Osteoblast (primary cell): Measurements from ENCODE around the gene NF2. TPM values are rescaled to one million over a fixed set of nuclear protein-coding genes. Genes with fewer than 3 reads are reported as not detected.
"Not testable (repeated sequence)": the region's sequence is repeated elsewhere in the genome, so short reads cannot be mapped to it uniquely, and the experiment has no call there.

Experiments used
- DNase-seq: peaks from one replicate; pipeline ENCODE4 v3.0.0; 2011; ENCODE audit warnings: low spot score, mixed read lengths; ENCODE audit not compliant: insufficient read length; ENCODE audit errors: missing footprints
- H2AFZ ChIP-seq: 2 replicates; pipeline ENCODE4 v1.6.0; 2011; ENCODE audit warnings: mild to moderate bottlenecking, low read length
- H3K27ac ChIP-seq: 2 replicates; pipeline ENCODE4 v1.5.1; 2011; ENCODE audit warnings: mild to moderate bottlenecking, low read depth, low read length, moderate library complexity
- H3K27me3 ChIP-seq: 2 replicates; pipeline ENCODE4 v1.6.0; 2012; ENCODE audit warnings: mild to moderate bottlenecking, control low read depth, inconsistent platforms, low read length, moderate library complexity; ENCODE audit not compliant: insufficient read depth
- H3K36me3 ChIP-seq: 2 replicates; pipeline ENCODE4 v1.5.1; 2011; ENCODE audit warnings: mild to moderate bottlenecking, low read length, control low read depth, moderate library complexity; ENCODE audit not compliant: insufficient read depth
- H3K4me1 ChIP-seq: 2 replicates; pipeline ENCODE4 v1.5.1; 2011; ENCODE audit warnings: mild to moderate bottlenecking, low read length, control low read depth, moderate library complexity; ENCODE audit not compliant: insufficient read depth
- H3K4me2 ChIP-seq: 2 replicates; pipeline ENCODE4 v1.6.0; 2011; ENCODE audit warnings: mild to moderate bottlenecking, low read length; ENCODE audit not compliant: insufficient read depth
- H3K4me3 ChIP-seq: fragments of 200-600 bp; sonication (generic); 3 replicates; pipeline ENCODE4 v1.5.1; 2012; ENCODE audit warnings: mild to moderate bottlenecking, low read length, inconsistent platforms; ENCODE audit not compliant: insufficient read depth
- H3K79me2 ChIP-seq: 2 replicates; pipeline ENCODE4 v1.6.0; 2012; ENCODE audit warnings: mild to moderate bottlenecking, low read length, control low read depth, inconsistent platforms; ENCODE audit not compliant: insufficient read depth
- H3K9me3 ChIP-seq: 2 replicates; pipeline ENCODE4 v1.5.1; 2011; ENCODE audit warnings: low read depth, low read length, control low read depth
- H4K20me1 ChIP-seq: 2 replicates; pipeline ENCODE4 v1.6.0; 2012; ENCODE audit warnings: mild to moderate bottlenecking, low read length, control low read depth; ENCODE audit not compliant: insufficient read depth
- total RNA-seq: library from RNA; depleted of rRNA; stranded (reverse); fragments of >200 nt; gene quantifications from 2 replicates; pipeline ENCODE4 v1.2.3, GENCODE V29; 2012
- TF ChIP-seq, protein P1 (sequence below): IDR thresholded peaks from 2 replicates; pipeline ENCODE4 v1.5.1; 2011; ENCODE audit warnings: mild to moderate bottlenecking, low read depth, low read length, moderate library complexity; ENCODE audit errors: extremely low read depth

The NF2 gene
- total RNA-seq, 1 donor = 72.7 TPM

- Histone ChIP-seq H3K36me3 (no peaks in the 10 kb centered on the region), H3K27ac (peak overlapping the region; percentile 86), H3K4me2 (peak overlapping the region; percentile 40), H3K4me1 (peaks cover 13% of the 10 kb centered on the region), H3K79me2 (no peaks in the 10 kb centered on the region), H3K4me3 (no peak overlapping the region), H3K9me3 (no peaks in the 10 kb centered on the region), H3K27me3 (no peaks in the 10 kb centered on the region), H4K20me1 (no peaks in the 10 kb centered on the region), H2AFZ (peak overlapping the region; percentile 64)
- DNase-seq = peak; percentile 90
- TF ChIP-seq, protein P1, sequence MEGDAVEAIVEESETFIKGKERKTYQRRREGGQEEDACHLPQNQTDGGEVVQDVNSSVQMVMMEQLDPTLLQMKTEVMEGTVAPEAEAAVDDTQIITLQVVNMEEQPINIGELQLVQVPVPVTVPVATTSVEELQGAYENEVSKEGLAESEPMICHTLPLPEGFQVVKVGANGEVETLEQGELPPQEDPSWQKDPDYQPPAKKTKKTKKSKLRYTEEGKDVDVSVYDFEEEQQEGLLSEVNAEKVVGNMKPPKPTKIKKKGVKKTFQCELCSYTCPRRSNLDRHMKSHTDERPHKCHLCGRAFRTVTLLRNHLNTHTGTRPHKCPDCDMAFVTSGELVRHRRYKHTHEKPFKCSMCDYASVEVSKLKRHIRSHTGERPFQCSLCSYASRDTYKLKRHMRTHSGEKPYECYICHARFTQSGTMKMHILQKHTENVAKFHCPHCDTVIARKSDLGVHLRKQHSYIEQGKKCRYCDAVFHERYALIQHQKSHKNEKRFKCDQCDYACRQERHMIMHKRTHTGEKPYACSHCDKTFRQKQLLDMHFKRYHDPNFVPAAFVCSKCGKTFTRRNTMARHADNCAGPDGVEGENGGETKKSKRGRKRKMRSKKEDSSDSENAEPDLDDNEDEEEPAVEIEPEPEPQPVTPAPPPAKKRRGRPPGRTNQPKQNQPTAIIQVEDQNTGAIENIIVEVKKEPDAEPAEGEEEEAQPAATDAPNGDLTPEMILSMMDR = no peak
Measured at GRCh38 chr22:29587938-29588699, 15.3 kb upstream of the NF2 start.

DNA sequence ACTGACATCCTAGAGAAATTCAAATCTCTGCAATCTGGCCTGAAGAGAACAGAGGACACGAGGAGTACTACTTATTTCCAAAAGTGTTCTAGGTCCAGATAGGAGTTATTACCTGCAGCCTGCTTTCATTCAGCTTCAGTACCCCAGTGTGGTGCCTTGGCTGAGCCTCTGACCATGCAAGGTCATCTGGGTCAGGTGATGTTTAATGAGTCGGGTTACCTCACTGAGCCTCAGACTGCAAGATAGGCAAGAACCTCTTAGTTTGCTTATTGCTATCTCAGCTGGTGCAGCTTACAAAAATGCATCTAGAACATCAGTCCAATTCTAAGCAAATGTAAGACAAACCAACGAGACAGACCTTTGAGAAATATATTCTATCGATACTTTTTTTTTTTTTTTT, 9.5 kb upstream of the NF2 start:
- Histone ChIP-seq H3K4me1 (no peaks in the 10 kb centered on the region), H2AFZ (no peak overlapping the region), H3K79me2 (no peaks in the 10 kb centered on the region), H3K4me3 (no peak overlapping the region), H3K9me3 (no peaks in the 10 kb centered on the region), H3K27me3 (no peaks in the 10 kb centered on the region), H3K27ac (no peak overlapping the region), H4K20me1 (no peaks in the 10 kb centered on the region), H3K36me3 (no peaks in the 10 kb centered on the region), H3K4me2 (no peak overlapping the region)
- DNase-seq = no peak
- TF ChIP-seq, protein P1 = no peak

DNA sequence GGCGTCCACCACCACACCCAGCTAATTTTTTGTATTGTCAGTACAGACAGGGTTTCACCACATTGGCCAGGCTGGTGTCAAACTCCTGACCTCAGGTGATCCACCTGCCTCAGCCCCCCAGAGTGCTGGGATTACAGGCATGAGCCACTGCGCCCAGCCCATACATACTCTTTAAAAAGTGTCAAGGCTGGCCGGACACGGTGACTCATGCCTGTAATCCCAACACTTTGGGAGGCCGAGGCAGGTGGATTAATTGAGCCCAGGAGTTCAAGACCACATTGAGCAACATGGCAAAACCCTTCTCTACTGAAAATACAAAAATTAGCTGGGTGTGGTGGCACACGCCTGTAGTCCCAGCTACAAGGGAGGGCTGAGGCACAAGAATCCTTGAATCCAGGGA, 9.0 kb upstream of the NF2 start:
- not testable (repeated sequence) for H3K27me3 ChIP-seq, H3K4me2 ChIP-seq, H2AFZ ChIP-seq, DNase-seq, H3K4me3 ChIP-seq, H3K4me1 ChIP-seq, H3K9me3 ChIP-seq, H3K27ac ChIP-seq, H3K36me3 ChIP-seq, H4K20me1 ChIP-seq, H3K79me2 ChIP-seq

DNA sequence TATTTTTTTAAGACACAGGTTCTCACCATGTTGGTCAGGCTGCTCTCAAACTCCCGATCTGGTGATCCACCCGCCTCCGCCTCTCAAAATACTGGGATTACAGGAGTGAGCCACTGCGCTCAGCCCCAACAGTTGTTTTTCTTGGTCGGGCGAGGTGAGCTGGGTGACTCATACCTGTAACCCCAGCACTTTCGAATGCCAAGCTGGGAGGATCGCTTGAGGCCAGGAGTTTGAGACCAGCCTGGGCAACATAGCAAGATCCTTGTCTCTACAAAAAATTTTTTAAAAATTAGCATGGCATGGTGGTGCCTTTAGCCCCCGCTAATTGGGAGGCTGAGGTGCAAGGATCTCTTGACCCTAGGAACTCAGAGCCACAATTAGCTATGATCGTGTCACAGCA, 7.0 kb upstream of the NF2 start:
- no peaks in the 10 kb centered on the region for H3K9me3 ChIP-seq
- no peak overlapping the region for H3K4me3 ChIP-seq
- H3K36me3 ChIP-seq = no peaks in the 10 kb centered on the region
- H3K27me3 ChIP-seq = no peaks in the 10 kb centered on the region
- H3K27ac ChIP-seq = no peak overlapping the region
- DNase-seq = no peak
- TF ChIP-seq, protein P1 = no peak
- no peaks in the 10 kb centered on the region for H3K79me2 ChIP-seq
- no peaks in the 10 kb centered on the region for H3K4me1 ChIP-seq
- no peak overlapping the region for H3K4me2 ChIP-seq
- no peaks in the 10 kb centered on the region for H4K20me1 ChIP-seq
- H2AFZ ChIP-seq = no peak overlapping the region

DNA sequence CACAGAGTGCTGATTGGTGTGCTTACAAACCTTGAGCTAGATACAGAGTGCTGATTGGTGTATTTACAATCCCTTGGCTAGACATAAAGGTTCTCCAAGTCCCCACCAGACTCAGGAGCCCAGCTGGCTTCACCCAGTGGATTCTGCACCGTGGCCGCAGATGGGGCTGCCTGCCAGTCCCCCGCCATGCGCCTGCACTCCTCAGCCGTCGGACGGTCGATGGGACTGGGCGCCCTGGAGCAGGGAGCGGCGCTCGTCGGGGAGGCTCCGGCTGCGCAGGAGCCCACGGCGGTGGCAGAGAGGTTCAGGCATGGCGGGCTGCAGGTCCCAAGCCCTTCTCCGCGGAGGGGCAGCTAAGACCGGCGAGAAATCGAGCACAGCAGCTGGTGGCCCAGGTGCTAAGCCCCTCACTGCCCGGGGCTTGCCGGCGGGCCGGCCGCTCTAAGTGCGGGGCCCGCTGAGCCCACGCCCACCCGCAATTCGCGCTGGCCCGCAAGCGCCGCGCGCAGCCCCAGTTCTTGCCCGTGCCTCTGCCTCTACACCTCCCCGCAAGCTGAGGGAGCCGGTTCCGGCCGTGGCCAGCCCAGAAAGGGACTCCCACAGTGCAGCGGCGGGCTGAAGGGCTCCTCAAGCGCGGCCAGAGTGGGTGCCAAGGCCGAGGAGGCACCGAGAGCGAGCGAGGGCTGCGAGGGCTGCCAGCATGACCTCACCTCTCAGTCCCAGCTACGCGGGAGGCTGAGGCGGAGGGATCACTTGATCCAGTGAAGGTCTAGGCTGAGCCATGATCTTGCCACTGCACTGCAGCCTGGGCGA, 5.4 kb upstream of the NF2 start:
- not testable (repeated sequence) for H3K27ac ChIP-seq, H4K20me1 ChIP-seq, H2AFZ ChIP-seq, H3K36me3 ChIP-seq, H3K9me3 ChIP-seq, H3K27me3 ChIP-seq, H3K4me2 ChIP-seq, H3K4me1 ChIP-seq, H3K4me3 ChIP-seq, DNase-seq, H3K79me2 ChIP-seq
